HCT116 (cell line): ENCODE data around the gene CCDC201. TPM values are rescaled to one million over a fixed set of nuclear protein-coding genes. Genes with fewer than 3 reads are reported as not detected.
"Not testable (repeated sequence)": the region's sequence is repeated elsewhere in the genome, so short reads cannot be mapped to it uniquely, and the experiment has no call there.

Experiments used
- ATAC-seq: fragments of 200-7000 bp; cut with Tn5 transposase; 2 replicates; pipeline ENCODE4 v1.9.1; 2020; ENCODE audit warnings: mild to moderate bottlenecking, moderate library complexity
- BruUV-seq: library from RNA; stranded (reverse); fragments of 400-500 nt; replicated peaks from 2 replicates; lab custom pipeline; 2021; lab: Mats Ljungman, UMichigan
- CTCF ChIA-PET: fragments of 300-600 bp; sonication (Branson Sonifier 250); formaldehyde crosslinking; loops from one replicate; lab custom pipeline; 2021; ENCODE audit warnings: antibody characterized with exemption; lab: Charles Lee
- POLR2A ChIA-PET: fragments of 300-600, 350-600 bp; sonication (Branson Sonifier 250); formaldehyde crosslinking; loops from one replicate; lab custom pipeline; 2021; ENCODE audit warnings: antibody characterized with exemption; lab: Charles Lee
- RAD21 ChIA-PET, 2 experiments: fragments of 300-600 bp; sonication (Branson Sonifier 250); formaldehyde crosslinking; loops; one replicate each; lab custom pipeline; 2023; ENCODE audit warnings: low total read pairs in 2 of 2; ENCODE audit not compliant: uncharacterized antibody in 2 of 2, unreplicated experiment in 2 of 2, low non-redundant PET in 1 of 2; lab: Charles Lee
- DNase-seq: peaks from one replicate; pipeline ENCODE4 v3.0.0-alpha.2; 2010; ENCODE audit warnings: low read depth, low spot score
- H2AFZ ChIP-seq: fragments of 200-600 bp; shearing (Covaris generic), sonication (generic); 2 replicates; pipeline ENCODE4 v1.6.1; 2017; ENCODE audit warnings: low read depth, mixed run types, mixed read lengths, antibody characterized with exemption, low read length; ENCODE audit not compliant: poor library complexity, severe bottlenecking
- H3K27ac ChIP-seq: 2 replicates; pipeline ENCODE4 v1.5.1; 2012; ENCODE audit warnings: low read depth, low read length
- H3K27me3 ChIP-seq: fragments of 200-600 bp; sonication (generic); 2 replicates; pipeline ENCODE4 v1.6.1; 2016; ENCODE audit warnings: mixed run types, low read length, mixed read lengths; ENCODE audit not compliant: insufficient read depth
- H3K36me3 ChIP-seq, 2 experiments: fragments of 200-500 bp in 1 of 2; fragments of 200-600 bp in 1 of 2; sonication (Bioruptor generic) in 1 of 2; sonication (generic) in 1 of 2; 2 replicates each; pipeline versions ENCODE4 v1.5.1 to v1.6.1; 2014 to 2016; ENCODE audit warnings: low read length in 2 of 2, inconsistent platforms in 1 of 2, mixed read lengths in 1 of 2, mixed run types in 1 of 2; ENCODE audit not compliant: insufficient read depth in 2 of 2, control insufficient read depth in 1 of 2
- H3K4me1 ChIP-seq, 2 experiments: fragments of 200-600 bp in 1 of 2; sonication (generic) in 1 of 2; 2 replicates each; pipeline versions ENCODE4 v1.5.1 to v1.6.1; 2012 to 2017; ENCODE audit warnings: low read length in 2 of 2, inconsistent platforms in 1 of 2, mild to moderate bottlenecking in 1 of 2, mixed read lengths in 1 of 2, mixed run types in 1 of 2, moderate library complexity in 1 of 2; ENCODE audit not compliant: insufficient read depth in 2 of 2, control insufficient read depth in 1 of 2
- H3K4me2 ChIP-seq: fragments of 200-600 bp; sonication (generic); 2 replicates; pipeline ENCODE4 v1.6.1; 2017; ENCODE audit warnings: mixed run types, low read length, mixed read lengths
- H3K4me3 ChIP-seq, 2 experiments: fragments of 200-600 bp in 1 of 2; sonication (generic) in 1 of 2; replicated peaks in 1 of 2; 2 replicates each; pipeline ENCODE4 v1.5.1; 2011 to 2016; ENCODE audit warnings: low read length in 2 of 2, control low read depth in 1 of 2, low read depth in 1 of 2, mild to moderate bottlenecking in 1 of 2, mixed read lengths in 1 of 2, mixed run types in 1 of 2
- H3K79me2 ChIP-seq: fragments of 200-600 bp; sonication (generic); 2 replicates; pipeline ENCODE4 v1.6.1; 2017; ENCODE audit warnings: mild to moderate bottlenecking, mixed run types, low read length, moderate library complexity, mixed read lengths; ENCODE audit not compliant: insufficient read depth
- H3K9ac ChIP-seq: fragments of 200-600 bp; sonication (generic); 2 replicates; pipeline ENCODE4 v1.6.1; 2016; ENCODE audit warnings: low read length, mixed read lengths
- H3K9me2 ChIP-seq: fragments of 200-600 bp; sonication (generic), shearing (Covaris generic); 2 replicates; pipeline ENCODE4 v1.6.1; 2017; ENCODE audit warnings: mixed run types, mild to moderate bottlenecking, moderate library complexity; ENCODE audit not compliant: insufficient read depth
- H3K9me3 ChIP-seq, 2 experiments: fragments of 200-500 bp in 1 of 2; fragments of 200-600 bp in 1 of 2; sonication (Bioruptor generic) in 1 of 2; sonication (generic) in 1 of 2; 2 replicates each; pipeline ENCODE4 v1.6.1; 2014 to 2017; ENCODE audit warnings: low read length in 2 of 2, mixed read lengths in 2 of 2, inconsistent platforms in 1 of 2, low read depth in 1 of 2, mild to moderate bottlenecking in 1 of 2, mixed run types in 1 of 2, moderate library complexity in 1 of 2; ENCODE audit not compliant: control insufficient read depth in 1 of 2, insufficient read depth in 1 of 2
- H4K20me1 ChIP-seq: fragments of 200-600 bp; sonication (generic), shearing (Covaris generic); 2 replicates; pipeline ENCODE4 v1.6.1; 2017; ENCODE audit warnings: mixed run types, mild to moderate bottlenecking, moderate library complexity; ENCODE audit not compliant: insufficient read depth
- intact Hi-C: fragments of 100-400 bp; cut with micrococcal nuclease; formaldehyde crosslinking; loops from 2 replicates; pipeline ENCODE4 v1.10.0; 2022
- total RNA-seq: library from RNA; stranded (reverse); gene quantifications from one replicate; pipeline ENCODE4 v1.2.1, GENCODE V29; 2021; ENCODE audit not compliant: unreplicated experiment

The CCDC201 gene
- total RNA-seq, 1 experiment from 2014 or later: not detected

GRCh38 chr7:45810451-45811005, 62.4 kb downstream of the CCDC201 start:
- H3K79me2 ChIP-seq, intact Hi-C loops, BruUV-seq, H3K9me3 ChIP-seq, H3K27me3 ChIP-seq, CTCF ChIA-PET, RAD21 ChIA-PET, H3K9me2 ChIP-seq, H3K9ac ChIP-seq, DNase-seq, H2AFZ ChIP-seq, POLR2A ChIA-PET, H4K20me1 ChIP-seq, H3K36me3 ChIP-seq, H3K4me3 ChIP-seq, H3K4me2 ChIP-seq, H3K27ac ChIP-seq, ATAC-seq, H3K4me1 ChIP-seq: not testable (repeated sequence)

Other genes with a start within 250 kb of the CCDC201 start
- gene IGFBP1, start 15.4 kb upstream of the CCDC201 start, total RNA-seq: 0.20 TPM
- gene IGFBP3, start 48.2 kb upstream of the CCDC201 start, total RNA-seq: 4.1 TPM